Epithelial cell of proximal tubule (primary cell): Measurements from ENCODE around the gene TUBA4A. TPM values are rescaled to one million over a fixed set of nuclear protein-coding genes. Genes with fewer than 3 reads are reported as not detected.
"Not testable (repeated sequence)": the region's sequence is repeated elsewhere in the genome, so short reads cannot be mapped to it uniquely, and the experiment has no call there.

ENCODE experiments used
- DNase-seq: peaks from one replicate; pipeline ENCODE4 v3.0.0-alpha.2; 2011; ENCODE audit warnings: low read depth
- H3K4me3 ChIP-seq: 2 replicates; pipeline ENCODE4 v1.5.1; 2011; ENCODE audit warnings: low read depth, mild to moderate bottlenecking, low read length
- CTCF ChIP-seq: conservative IDR thresholded peaks from 2 replicates; pipeline ENCODE4 v1.5.1; 2012; ENCODE audit warnings: low read depth, mild to moderate bottlenecking, low read length
- total RNA-seq: library from RNA; depleted of rRNA; stranded (reverse); fragments of >200 nt; gene quantifications from 2 replicates; pipeline ENCODE4 v1.2.3, GENCODE V29; 2015

The TUBA4A gene
- total RNA-seq, 1 donor from 2014 or later, result 191 TPM

- TF ChIP-seq CTCF, result no peak
- DNase-seq, result no peak
These were observed 37.7 kb upstream of the TUBA4A start for GRCh38 chr2:219291394-219291793.

GRCh38 chr2:219290381-219291171 is 36.9 kb upstream of the TUBA4A start:
- no peak overlapping the region for H3K4me3 ChIP-seq
- no peak for TF ChIP-seq CTCF
- DNase-seq, result no peak

More at GRCh38 chr2:219291394-219291793, 37.7 kb upstream of the TUBA4A start:
- H3K4me3 ChIP-seq, result no peak overlapping the region

- no peak for TF ChIP-seq CTCF
- H3K4me3 ChIP-seq, result no peak overlapping the region
- DNase-seq, result no peak
These were observed 36.0 kb upstream of the TUBA4A start for GRCh38 chr2:219289537-219290361.

- no peak overlapping the region for H3K4me3 ChIP-seq
- TF ChIP-seq CTCF, result no peak
These were observed 35.4 kb upstream of the TUBA4A start for GRCh38 chr2:219289195-219289536.

GRCh38 chr2:219287580-219288265 is 34.0 kb upstream of the TUBA4A start:
- no peak overlapping the region for H3K4me3 ChIP-seq
- TF ChIP-seq CTCF, result no peak
- DNase-seq, result no peak

More at GRCh38 chr2:219289195-219289536, 35.4 kb upstream of the TUBA4A start:
- DNase-seq, result no peak

GRCh38 chr2:219287116-219287440 is 33.4 kb upstream of the TUBA4A start:
- DNase-seq, H3K4me3 ChIP-seq: not testable (repeated sequence)

- H3K4me3 ChIP-seq, result no peak overlapping the region
- no peak for DNase-seq
- no peak for TF ChIP-seq CTCF
These were observed 32.9 kb upstream of the TUBA4A start for GRCh38 chr2:219286436-219287115.
